ENCODE results near the gene MYO3B.

DNA sequence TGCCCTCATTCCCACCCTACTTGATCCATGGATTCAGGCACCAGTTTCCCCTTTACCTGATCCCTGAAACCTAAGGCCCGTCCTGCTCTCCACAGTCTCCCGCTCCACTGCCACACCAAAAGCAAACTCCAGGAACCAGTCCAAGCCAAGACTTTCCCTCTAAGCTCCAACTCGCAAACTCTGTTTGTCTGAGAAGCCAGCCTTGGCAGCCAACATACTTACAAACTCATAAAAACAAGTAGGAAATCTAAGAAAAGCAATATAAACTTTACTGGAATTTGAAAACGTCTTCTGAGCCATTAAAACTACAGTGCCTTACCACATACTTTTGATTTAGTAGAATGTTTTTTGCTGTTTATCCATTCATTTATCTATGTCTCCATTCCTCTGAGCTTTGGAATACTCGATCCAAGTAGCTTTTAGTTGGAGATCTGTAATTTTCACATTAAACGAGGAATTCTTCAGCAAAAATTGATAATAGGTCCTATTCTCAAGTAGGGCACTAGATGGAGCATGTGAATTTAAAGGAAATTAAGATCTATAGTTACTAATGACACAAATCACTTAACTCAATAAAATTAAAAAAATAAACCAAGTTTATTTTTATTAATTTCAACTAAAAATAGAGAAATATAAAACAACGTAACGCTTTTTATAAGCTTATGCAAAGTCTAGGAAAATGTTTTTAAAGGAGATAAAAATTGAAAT, 199.7 kb downstream of the MYO3B start:
- TF ChIP-seq, protein P1, sequence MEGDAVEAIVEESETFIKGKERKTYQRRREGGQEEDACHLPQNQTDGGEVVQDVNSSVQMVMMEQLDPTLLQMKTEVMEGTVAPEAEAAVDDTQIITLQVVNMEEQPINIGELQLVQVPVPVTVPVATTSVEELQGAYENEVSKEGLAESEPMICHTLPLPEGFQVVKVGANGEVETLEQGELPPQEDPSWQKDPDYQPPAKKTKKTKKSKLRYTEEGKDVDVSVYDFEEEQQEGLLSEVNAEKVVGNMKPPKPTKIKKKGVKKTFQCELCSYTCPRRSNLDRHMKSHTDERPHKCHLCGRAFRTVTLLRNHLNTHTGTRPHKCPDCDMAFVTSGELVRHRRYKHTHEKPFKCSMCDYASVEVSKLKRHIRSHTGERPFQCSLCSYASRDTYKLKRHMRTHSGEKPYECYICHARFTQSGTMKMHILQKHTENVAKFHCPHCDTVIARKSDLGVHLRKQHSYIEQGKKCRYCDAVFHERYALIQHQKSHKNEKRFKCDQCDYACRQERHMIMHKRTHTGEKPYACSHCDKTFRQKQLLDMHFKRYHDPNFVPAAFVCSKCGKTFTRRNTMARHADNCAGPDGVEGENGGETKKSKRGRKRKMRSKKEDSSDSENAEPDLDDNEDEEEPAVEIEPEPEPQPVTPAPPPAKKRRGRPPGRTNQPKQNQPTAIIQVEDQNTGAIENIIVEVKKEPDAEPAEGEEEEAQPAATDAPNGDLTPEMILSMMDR (IDR thresholded peaks at IDR 0.05): no peak
- TF ChIP-seq POLR2A (IDR thresholded peaks at IDR 0.05): no peak
